GM19099 (cell line): Measurements from ENCODE around the gene LIN54.

ENCODE experiments used
- POLR2A ChIP-seq: IDR thresholded peaks from 3 replicates; pipeline ENCODE4 v1.6.1; 2011; ENCODE audit warnings: low read depth; ENCODE audit not compliant: insufficient read length; ENCODE audit errors: extremely low read depth

Gene LIN54

GRCh38 chr4:82900411-82901182 is 110.0 kb downstream of the LIN54 start, which contains the start of gene THAP9:
THAP9 (plus strand) TSS chr4:82900735; CDS start chr4:82900803, 68 bp downstream.
- TF ChIP-seq POLR2A = peak; percentile 74

GRCh38 chr4:82900066-82900410 is 110.6 kb downstream of the LIN54 start:
- no peak for TF ChIP-seq POLR2A

GRCh38 chr4:82899374-82900065 is 111.1 kb downstream of the LIN54 start:
- TF ChIP-seq POLR2A = no peak

GRCh38 chr4:82898322-82899243 is 112.0 kb downstream of the LIN54 start:
- no peak for TF ChIP-seq POLR2A

GRCh38 chr4:82896755-82897154 is 113.9 kb downstream of the LIN54 start:
- no peak for TF ChIP-seq POLR2A

GRCh38 chr4:82893942-82894341 is 116.7 kb downstream of the LIN54 start:
- TF ChIP-seq POLR2A = no peak

GRCh38 chr4:82892467-82892802 is 118.2 kb downstream of the LIN54 start:
- no peak for TF ChIP-seq POLR2A

- TF ChIP-seq POLR2A = no peak
These were observed 118.7 kb downstream of the LIN54 start for GRCh38 chr4:82891707-82892466.

GRCh38 chr4:82890901-82891706 is 119.5 kb downstream of the LIN54 start, which contains the start of gene SEC31A:
SEC31A (minus strand) TSS chr4:82891153; CDS start chr4:82881936, 9,217 bp downstream.
- peak; percentile 94 for TF ChIP-seq POLR2A

- TF ChIP-seq POLR2A = no peak
These were observed 120.1 kb downstream of the LIN54 start for GRCh38 chr4:82890528-82890900.

- no peak for TF ChIP-seq POLR2A
These were observed 121.3 kb downstream of the LIN54 start for GRCh38 chr4:82889287-82889686.

- no peak for TF ChIP-seq POLR2A
These were observed 124.3 kb downstream of the LIN54 start for GRCh38 chr4:82886147-82886942.

- TF ChIP-seq POLR2A = no peak
These were observed 125.2 kb downstream of the LIN54 start for GRCh38 chr4:82885410-82885809.
